Effector memory CD4-positive, alpha-beta T cell (primary cell): ENCODE measurements around the gene SLC34A3.

Experiments
- DNase-seq, 3 donors: peaks; one replicate each; pipeline ENCODE4 v3.0.0-alpha.2; 2020
- H3K27ac ChIP-seq: 2 replicates; pipeline ENCODE4 v1.7.0; 2013; ENCODE audit warnings: mild to moderate bottlenecking, low read length, moderate library complexity; ENCODE audit not compliant: insufficient read depth, poor library complexity, severe bottlenecking
- H3K27me3 ChIP-seq: replicated peaks from 2 replicates; pipeline ENCODE4 v1.7.0; 2013; ENCODE audit warnings: mild to moderate bottlenecking, low read length; ENCODE audit not compliant: insufficient read depth, control insufficient read depth, poor library complexity, severe bottlenecking
- H3K36me3 ChIP-seq: 2 replicates; pipeline ENCODE4 v1.7.0; 2013; ENCODE audit warnings: mild to moderate bottlenecking, low read length, moderate library complexity; ENCODE audit not compliant: control insufficient read depth, insufficient read depth
- H3K4me1 ChIP-seq: 2 replicates; pipeline ENCODE4 v1.7.0; 2013; ENCODE audit warnings: low read length, mild to moderate bottlenecking; ENCODE audit not compliant: control insufficient read depth, insufficient read depth, poor library complexity, severe bottlenecking
- H3K4me3 ChIP-seq: 2 replicates; pipeline ENCODE4 v1.7.0; 2013; ENCODE audit warnings: low read length, low read depth, mild to moderate bottlenecking; ENCODE audit not compliant: insufficient read depth, poor library complexity, severe bottlenecking
- H3K9me3 ChIP-seq: 2 replicates; pipeline ENCODE4 v1.7.0; 2013; ENCODE audit warnings: mild to moderate bottlenecking, low read length, moderate library complexity; ENCODE audit not compliant: control insufficient read depth

The SLC34A3 gene

DNA sequence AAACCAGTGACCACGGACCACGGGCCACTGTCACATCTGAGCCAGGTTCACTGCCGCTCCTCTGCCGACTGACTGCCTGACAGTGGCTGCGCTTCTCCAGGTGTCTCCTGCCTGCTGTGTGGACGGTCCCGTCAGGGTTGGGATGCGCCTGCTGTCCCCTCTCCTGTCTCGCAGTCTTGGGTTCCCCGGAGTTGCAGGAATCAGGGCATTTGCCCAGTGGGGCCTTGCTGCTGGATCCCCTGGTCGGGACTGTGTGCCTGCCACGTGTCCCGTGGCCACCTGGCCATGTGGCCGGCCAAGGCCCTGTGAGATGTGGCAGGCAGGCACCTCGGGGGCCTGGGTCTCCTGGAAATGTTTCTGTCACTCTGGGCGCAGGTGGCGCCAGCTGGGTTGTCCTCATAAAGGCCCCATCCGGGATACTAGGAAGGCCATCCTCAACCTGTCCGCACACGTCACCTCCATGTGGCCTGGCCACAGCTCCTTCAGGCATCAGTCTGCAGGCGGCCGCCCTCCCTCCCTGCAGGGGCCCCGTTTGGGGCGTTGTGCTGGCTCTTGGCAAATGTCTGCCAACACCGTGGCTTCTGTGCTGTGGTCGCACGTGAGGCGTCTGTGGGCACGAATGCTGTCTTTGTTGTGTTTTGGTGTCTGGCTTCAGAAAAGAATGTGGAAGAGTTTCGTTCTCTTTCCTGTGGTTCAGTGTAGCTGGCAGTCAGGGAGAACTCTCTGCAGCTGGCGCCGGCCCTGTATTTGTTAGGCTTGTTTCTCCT, 40.4 kb downstream of the SLC34A3 start:
- H3K4me3 ChIP-seq, result no peak overlapping the region
- H3K27ac ChIP-seq, result no peak overlapping the region
- no peaks in the 10 kb centered on the region for H3K9me3 ChIP-seq
- H3K36me3 ChIP-seq, result peaks cover 43% of the 10 kb centered on the region
- H3K27me3 ChIP-seq, result no peaks in the 10 kb centered on the region
- H3K4me1 ChIP-seq, result peaks cover 5% of the 10 kb centered on the region
- DNase-seq, result no peak

DNA sequence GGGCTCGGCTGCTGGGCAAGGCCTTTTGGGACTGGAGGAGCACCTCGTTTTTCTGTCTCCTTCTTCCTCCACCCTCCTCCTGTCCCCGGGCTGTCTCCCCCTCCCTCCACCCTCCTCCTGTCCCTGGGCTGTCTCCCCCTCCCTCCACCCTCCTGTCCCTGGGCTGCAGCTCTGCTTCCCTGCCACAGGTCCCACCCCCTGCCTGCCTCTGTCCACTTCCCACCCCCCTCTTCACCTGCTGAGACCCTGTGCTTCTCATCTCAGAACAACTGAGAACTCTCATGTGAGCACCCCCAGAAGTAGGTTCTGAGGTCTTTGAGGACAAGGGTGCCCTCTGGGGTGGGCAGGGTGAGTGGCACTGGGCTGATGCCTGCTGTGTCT, 41.0 kb downstream of the SLC34A3 start:
- no peak overlapping the region for H3K4me3 ChIP-seq
- peaks cover 37% of the 10 kb centered on the region for H3K36me3 ChIP-seq
- H3K27ac ChIP-seq, result no peak overlapping the region
- no peaks in the 10 kb centered on the region for H3K9me3 ChIP-seq
- no peak for DNase-seq
- H3K4me1 ChIP-seq, result peaks cover 5% of the 10 kb centered on the region
- no peaks in the 10 kb centered on the region for H3K27me3 ChIP-seq

DNA sequence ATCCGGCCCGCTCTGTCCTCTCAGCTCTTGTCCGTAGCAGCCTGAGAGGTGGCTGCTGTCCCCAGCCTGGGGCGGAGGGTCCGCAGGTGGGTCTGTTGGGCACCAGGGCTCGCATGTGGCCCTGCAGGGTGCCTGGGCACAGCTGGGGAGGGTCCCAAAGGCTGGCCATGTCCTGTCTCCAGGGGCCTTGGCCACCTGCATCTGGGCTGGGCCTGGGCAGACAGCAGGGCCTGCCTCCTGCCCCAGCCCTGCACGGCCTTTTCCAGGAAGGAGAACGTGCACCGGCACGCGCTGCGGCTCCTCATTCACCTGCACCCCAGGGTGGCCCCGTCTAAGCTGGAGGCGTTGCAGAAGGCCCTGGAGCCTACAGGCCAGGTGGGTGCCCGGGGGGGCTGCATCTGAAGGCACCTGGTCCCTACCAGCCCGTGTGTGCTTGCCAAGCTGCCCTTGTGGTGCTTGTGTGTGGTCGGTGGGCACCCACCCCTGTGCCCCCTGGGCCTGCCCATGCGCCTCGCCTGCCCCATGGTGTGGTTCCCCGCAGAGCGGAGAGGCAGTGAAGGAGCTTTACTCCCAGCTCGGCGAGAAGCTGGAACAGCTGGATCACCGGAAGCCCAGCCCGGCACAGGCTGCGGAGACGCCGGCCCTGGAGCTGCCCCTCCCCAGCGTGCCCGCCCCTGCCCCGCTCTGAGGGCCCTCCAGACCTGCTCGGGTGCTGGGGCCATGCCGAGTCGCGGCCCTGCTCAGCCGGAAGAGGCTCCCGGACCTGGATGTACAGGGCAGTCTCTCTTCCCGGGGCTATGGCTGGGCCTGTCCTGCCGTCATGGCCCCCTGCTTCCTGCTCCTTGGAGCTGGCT, 41.8 kb downstream of the SLC34A3 start:
- H3K27me3 ChIP-seq, result no peaks in the 10 kb centered on the region
- H3K4me3 ChIP-seq, result no peak overlapping the region

DNA sequence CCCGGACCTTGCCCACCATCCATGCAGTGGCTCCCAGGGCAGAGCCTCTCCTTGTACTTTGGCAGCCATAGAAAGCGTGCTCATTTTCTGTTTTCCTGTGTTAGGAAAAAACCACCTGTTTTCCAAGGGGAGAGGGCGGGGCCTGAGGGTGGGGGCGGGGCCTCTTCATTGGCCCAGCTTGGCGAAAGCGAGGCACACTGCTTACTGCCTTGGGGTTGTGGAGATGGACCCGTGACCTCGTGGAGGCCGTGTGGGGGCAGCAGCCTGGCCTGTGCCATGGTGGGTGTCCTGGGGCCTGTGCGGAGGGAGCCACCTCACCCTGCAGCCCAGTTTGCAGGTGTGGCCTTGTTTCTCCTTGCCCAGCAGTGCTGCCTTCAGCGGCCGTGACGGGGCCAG, 42.4 kb downstream of the SLC34A3 start:
- no peak overlapping the region for H3K27ac ChIP-seq
- no peaks in the 10 kb centered on the region for H3K9me3 ChIP-seq
- H3K27me3 ChIP-seq, result no peaks in the 10 kb centered on the region
- H3K4me3 ChIP-seq, result no peak overlapping the region
- H3K36me3 ChIP-seq, result peaks cover 28% of the 10 kb centered on the region
- no peak for DNase-seq
- peaks cover 16% of the 10 kb centered on the region for H3K4me1 ChIP-seq

More for the DNA sequence above, 41.8 kb downstream of the SLC34A3 start:
- no peak for DNase-seq
- H3K9me3 ChIP-seq, result no peaks in the 10 kb centered on the region
- peaks cover 9% of the 10 kb centered on the region for H3K4me1 ChIP-seq
- H3K36me3 ChIP-seq, result peaks cover 31% of the 10 kb centered on the region
- no peak overlapping the region for H3K27ac ChIP-seq

DNA sequence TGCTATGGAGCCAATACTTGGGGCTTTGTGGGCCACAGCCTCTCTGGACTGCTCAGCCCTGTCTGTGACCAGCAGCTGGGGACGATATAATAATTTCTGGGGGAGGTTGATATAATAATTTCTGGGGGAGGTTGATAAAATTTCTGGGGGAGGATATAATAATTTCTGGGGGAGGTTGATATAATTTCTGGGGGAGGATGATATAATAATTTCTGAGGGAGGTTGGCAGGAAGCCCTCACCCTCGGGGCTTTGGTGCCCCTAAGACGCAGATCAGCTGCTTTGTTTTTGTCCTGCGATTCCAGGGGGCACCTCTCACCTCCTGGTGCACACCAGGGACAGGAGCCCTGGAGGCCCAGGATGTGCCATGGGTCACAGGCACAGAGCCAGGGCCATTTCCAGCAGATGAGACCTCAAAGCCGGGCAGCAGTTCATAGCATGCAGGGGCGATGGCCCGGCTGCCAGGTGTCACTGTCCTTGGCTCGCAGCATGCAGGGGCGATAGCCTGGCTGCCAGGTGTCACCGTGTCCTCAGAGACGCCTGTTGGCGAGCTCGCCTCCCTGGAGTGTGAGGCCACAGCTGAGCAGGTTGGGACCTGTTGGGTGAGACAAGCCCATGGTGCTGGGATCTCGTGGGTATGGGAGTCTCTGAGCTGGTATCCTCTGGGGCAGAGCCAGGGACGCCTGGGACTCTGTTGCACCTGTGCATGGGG, 43.1 kb downstream of the SLC34A3 start:
- H3K36me3 ChIP-seq, result peaks cover 28% of the 10 kb centered on the region
- H3K4me3 ChIP-seq, result no peak overlapping the region
- H3K4me1 ChIP-seq, result peaks cover 18% of the 10 kb centered on the region
- H3K9me3 ChIP-seq, result no peaks in the 10 kb centered on the region
- H3K27ac ChIP-seq, result no peak overlapping the region
- no peaks in the 10 kb centered on the region for H3K27me3 ChIP-seq
- no peak for DNase-seq

GRCh38 chr9:137275203-137275587, 44.5 kb downstream of the SLC34A3 start:
- Histone ChIP-seq H3K9me3 (no peaks in the 10 kb centered on the region), H3K4me1 (peaks cover 18% of the 10 kb centered on the region), H3K4me3 (no peak overlapping the region), H3K36me3 (peaks cover 21% of the 10 kb centered on the region), H3K27me3 (no peaks in the 10 kb centered on the region), H3K27ac (no peak overlapping the region)
- DNase-seq, result no peak

GRCh38 chr9:137275588-137276472, 45.1 kb downstream of the SLC34A3 start:
- Histone ChIP-seq H3K4me1 (peaks cover 24% of the 10 kb centered on the region), H3K9me3 (no peaks in the 10 kb centered on the region), H3K36me3 (peaks cover 21% of the 10 kb centered on the region), H3K27ac (no peak overlapping the region), H3K27me3 (no peaks in the 10 kb centered on the region), H3K4me3 (no peak overlapping the region)
- no peak for DNase-seq

DNA sequence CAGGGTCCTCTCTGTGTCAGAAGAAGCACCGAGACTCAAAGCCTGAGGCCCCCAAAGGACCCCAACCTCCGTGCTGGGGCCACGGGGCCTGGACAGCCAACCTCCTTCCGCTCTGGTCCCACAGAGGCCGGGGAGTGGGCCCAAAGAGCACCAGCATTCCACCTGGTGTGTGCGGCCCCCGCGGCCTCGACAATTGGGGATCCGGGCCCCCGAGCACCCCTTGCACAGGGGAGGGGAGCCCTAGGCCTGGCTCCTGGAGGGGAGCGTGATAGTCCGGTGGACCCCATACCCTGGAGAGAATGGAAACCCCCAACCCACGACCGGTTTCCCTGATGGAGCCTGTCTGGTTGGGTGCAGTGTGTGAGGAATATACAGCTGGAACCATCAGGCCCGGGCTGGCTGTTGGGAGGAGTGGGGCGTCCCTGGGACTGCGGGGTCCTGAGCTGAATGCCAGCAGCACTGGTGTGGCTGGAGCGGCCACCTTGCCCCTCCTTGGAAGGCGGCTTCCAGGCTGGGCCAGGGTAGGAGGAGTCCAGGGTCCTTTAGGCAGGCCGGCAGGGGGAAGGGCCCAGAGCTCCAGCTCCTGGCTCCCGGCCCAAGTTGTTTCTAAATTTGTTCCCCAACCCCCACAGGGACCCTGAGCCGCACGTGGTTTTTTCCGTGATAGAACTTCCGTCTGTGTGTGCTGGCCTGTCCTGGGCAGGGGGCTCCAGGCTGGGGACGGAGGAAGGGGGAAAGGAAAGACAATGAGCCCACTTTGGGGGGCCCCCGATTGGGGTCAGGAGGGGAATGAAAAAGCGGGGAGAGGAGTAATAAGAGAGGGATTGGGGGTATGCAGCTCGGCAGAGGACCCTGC, 46.0 kb downstream of the SLC34A3 start:
- peaks cover 21% of the 10 kb centered on the region for H3K36me3 ChIP-seq
- peaks cover 19% of the 10 kb centered on the region for H3K4me1 ChIP-seq
- no peaks in the 10 kb centered on the region for H3K27me3 ChIP-seq
- H3K27ac ChIP-seq, result no peak overlapping the region
- no peaks in the 10 kb centered on the region for H3K9me3 ChIP-seq
- DNase-seq, result no peak
- peak overlapping the region; percentile 63 for H3K4me3 ChIP-seq
